ENCODE results near the gene HPCAL1. TPM values are rescaled to one million over a fixed set of nuclear protein-coding genes. Genes with fewer than 3 reads are reported as not detected.

HPCAL1 gene
- total RNA-seq, 2 experiments from 2014 or later: 100 to 105 TPM

DNA sequence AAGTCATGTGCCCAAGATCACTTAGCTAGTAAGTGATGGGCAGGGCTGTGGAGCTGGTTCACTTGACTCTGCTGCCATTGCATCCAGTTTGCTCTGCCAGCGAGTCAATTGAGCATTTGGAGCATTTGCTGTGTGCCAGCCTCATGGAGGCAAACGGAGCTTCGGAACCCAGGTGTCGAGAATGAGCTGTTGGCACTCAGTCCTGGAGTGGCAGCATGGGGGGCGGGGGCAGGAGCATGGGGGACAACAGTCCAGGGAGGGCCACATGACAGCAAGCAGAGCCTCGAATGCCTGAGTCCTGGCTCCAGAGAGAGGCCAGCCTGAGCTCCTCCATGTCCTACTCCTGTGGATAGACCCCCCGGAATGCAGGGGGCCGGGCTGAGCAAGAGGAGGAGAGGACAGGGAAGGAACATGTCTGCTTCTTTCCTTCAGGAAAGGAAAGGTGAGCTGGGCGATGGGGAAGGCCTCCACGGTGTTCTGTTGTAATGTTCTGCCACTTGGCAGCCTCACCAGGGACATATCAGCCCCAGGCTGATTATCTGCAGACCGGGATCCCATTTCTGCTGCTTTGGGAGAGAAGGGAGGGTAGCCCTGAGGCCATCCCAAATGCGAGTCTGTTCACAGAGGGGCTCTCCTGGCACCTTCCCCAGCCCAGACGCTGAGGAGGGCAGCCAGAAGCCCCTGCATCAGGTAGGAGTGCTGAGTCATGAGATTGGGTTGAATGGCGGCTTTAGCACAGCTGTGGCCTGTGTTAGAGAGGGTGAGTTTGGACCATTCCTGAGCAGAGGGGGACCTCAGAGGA lies 59.6 kb downstream of the HPCAL1 start:
- H3K4me3 Mint-ChIP-seq: no peak overlapping the region
- no peaks in the 10 kb centered on the region for H3K9me3 Mint-ChIP-seq
- peaks cover 1% of the 10 kb centered on the region for H3K36me3 Mint-ChIP-seq
- peaks cover 33% of the 10 kb centered on the region for H3K4me1 Mint-ChIP-seq
- DNase-seq: no peak
- no peaks in the 10 kb centered on the region for H3K27me3 Mint-ChIP-seq
- no peak overlapping the region for H3K27ac Mint-ChIP-seq

DNA sequence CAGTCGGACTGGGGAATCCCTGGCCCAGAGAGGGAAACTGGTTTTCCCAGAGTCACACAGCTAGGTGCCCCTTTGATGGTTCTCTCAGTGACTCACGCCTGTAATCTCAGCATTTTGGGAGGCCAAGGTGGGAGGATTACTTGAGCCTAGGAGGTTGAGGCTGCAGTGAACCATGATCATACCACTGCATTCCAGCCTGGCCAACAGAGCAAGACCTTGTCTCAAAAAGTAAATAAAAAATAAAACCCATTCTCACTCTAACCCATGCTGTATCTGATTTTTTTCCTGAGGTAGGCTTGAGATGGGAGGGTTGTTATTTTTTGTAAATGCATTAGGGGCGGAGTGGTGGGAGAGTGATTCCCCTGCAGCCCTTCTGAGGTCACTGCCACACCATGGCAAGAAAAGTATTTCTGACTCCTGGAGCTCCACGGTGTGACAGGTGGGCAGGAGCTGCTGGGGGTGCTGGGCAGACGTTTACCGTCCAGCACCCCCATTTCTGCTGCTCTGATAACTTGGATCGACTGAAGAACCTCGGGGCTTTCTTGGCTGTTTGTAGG lies 60.3 kb downstream of the HPCAL1 start:
- peaks cover 1% of the 10 kb centered on the region for H3K36me3 Mint-ChIP-seq
- peaks cover 35% of the 10 kb centered on the region for H3K4me1 Mint-ChIP-seq
- no peak for DNase-seq
- H3K4me3 Mint-ChIP-seq: no peak overlapping the region
- H3K27ac Mint-ChIP-seq: no peak overlapping the region
- no peaks in the 10 kb centered on the region for H3K9me3 Mint-ChIP-seq
- no peaks in the 10 kb centered on the region for H3K27me3 Mint-ChIP-seq

DNA sequence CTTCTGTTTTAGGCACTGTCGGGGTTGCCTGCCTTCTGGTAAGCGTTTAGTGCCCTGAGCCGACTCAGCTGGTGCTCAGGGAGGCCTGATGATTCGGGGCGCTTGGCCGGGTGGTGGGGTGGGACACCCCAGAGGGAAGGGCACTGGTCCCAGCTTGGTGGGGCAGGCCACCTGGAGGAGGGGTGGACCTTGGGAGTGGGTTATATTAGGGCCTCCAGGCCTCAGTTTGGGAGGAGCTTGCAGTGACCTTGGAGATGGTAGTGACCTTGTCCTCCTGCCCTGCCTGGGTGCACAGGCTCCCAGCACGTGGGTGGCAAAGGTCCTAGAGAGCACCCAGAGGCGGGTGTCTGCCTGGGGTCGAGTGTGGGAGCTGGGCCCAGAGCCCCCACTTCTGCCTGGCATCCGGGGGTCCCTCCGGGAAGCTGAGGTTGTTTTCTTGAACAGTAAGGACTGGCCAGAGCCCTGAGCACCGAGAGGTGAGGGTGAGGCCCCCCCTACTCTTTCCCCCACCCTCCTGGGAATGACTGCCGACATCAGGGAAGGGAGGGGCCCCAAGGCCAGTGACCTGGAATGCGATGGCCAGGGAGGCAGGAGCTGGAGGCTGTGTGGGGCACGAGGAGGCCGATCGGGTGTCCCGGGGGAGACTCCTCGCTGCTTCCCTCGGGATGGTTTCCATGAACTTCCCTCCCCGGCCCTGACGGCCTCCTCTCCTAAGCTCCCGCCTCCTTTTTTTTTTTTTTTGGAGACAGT lies 61.3 kb downstream of the HPCAL1 start:
- Mint-ChIP-seq H3K27ac (no peak overlapping the region), H3K4me1 (peaks cover 37% of the 10 kb centered on the region), H3K27me3 (no peaks in the 10 kb centered on the region), H3K4me3 (no peak overlapping the region), H3K36me3 (peaks cover 1% of the 10 kb centered on the region), H3K9me3 (no peaks in the 10 kb centered on the region)
- DNase-seq: no peak

DNA sequence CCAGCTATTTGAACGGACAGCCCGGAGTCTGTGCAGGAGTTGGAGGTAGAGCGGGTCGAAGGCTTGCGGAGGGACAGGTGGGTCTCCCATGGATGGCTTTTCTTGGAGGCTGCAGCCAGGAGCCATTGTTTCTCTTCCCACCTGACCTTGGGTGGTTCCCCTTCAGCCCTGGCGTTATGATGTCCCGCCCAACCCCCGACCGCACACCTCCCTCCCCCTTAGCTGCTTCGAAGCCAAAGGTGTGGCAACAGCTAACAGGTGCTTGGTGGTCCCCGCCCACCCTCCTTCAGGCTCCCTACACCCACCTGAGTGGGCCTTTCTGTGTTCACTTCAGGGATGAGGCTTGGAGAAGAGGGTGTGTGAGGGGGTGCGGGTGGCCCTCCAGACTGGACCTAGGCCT lies 62.7 kb downstream of the HPCAL1 start:
- no peak for DNase-seq
- Mint-ChIP-seq H3K9me3 (no peaks in the 10 kb centered on the region), H3K4me1 (peaks cover 44% of the 10 kb centered on the region), H3K4me3 (no peak overlapping the region), H3K36me3 (peaks cover 1% of the 10 kb centered on the region), H3K27ac (no peak overlapping the region), H3K27me3 (no peaks in the 10 kb centered on the region)

DNA sequence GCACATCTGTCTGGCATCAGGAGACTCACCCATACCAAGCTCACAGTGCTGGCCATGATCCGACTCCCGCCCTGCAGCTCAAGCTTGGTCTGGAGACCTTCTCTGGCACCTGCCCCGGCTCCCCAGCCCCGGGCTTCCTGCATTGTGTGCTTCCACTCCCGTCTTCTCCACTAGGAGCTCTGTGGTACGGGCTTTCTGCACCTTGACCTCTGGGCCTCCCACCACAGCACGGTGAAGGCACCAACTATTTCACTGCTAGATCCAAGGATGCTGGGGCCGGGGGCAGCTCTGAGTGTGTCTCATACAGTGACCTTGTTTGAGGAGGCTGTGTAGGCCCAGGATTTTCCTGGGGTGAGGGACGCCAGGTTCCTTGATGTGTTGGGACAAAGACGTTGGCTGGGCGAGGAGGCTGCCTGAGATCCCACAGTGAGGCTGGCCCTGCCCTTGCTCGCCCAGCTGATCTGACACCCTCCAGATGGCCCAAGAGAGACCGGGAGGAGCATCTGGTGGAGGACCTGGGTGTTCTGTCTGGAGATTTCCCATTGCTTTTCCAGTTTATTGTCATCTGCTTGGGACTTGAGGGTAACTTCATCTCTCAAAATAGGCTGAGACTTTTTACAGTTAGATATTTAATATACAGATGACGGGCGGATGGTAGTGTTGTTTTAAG lies 64.0 kb downstream of the HPCAL1 start:
- Mint-ChIP-seq H3K4me3 (no peak overlapping the region), H3K36me3 (peaks cover 1% of the 10 kb centered on the region)

DNA sequence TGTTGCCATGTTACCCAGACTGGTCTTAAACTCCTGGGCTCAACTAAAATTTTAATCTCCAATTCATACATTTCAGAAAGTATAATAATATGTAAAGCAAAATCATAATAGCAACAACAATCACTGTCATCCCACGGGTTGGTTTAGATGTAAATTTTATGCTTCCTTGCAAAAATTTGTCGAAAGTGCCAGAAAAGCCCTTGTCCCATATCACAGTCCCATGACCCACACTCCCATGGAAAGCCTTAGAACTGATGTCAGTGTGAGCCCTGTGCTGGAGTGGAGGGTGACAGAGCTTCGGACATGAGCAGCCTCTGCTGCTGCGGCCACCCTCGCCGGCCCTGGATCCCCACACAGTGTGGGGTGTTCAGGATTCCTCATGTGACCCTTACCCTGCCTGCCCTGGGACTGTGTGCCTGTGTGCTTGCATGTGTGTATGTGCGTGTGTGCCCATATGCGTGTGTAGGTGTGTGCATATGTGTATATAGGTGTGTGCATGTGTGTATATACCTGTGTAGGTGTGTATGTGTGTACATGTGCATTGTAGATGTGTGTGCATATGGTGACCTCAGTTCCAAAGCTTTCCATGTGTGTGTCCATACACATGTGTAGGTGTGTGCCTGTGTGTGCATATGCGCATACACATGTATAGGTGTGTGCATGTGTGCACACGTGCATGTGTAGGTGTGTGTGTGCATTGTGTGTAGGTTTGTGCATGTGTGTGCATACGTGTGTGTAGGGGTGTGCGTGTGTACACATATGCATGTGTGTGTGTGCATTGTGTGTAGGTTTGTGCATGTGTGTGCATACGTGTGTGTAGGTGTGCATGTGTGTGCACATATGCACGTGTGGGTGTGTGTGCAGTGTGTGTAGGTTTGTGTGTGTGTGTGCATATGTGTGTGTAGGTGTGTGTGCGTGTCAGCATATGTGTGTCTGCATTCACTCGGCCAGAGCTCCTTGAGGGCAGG lies 65.1 kb downstream of the HPCAL1 start:
- Mint-ChIP-seq H3K36me3 (no peaks in the 10 kb centered on the region), H3K27ac (no peak overlapping the region), H3K4me1 (peaks cover 44% of the 10 kb centered on the region), H3K9me3 (no peaks in the 10 kb centered on the region), H3K4me3 (no peak overlapping the region), H3K27me3 (no peaks in the 10 kb centered on the region)
- DNase-seq: no peak

More for the DNA sequence above, 64.0 kb downstream of the HPCAL1 start:
- Mint-ChIP-seq H3K27me3 (no peaks in the 10 kb centered on the region), H3K27ac (no peak overlapping the region), H3K9me3 (no peaks in the 10 kb centered on the region), H3K4me1 (peaks cover 45% of the 10 kb centered on the region)
- DNase-seq: no peak

DNA sequence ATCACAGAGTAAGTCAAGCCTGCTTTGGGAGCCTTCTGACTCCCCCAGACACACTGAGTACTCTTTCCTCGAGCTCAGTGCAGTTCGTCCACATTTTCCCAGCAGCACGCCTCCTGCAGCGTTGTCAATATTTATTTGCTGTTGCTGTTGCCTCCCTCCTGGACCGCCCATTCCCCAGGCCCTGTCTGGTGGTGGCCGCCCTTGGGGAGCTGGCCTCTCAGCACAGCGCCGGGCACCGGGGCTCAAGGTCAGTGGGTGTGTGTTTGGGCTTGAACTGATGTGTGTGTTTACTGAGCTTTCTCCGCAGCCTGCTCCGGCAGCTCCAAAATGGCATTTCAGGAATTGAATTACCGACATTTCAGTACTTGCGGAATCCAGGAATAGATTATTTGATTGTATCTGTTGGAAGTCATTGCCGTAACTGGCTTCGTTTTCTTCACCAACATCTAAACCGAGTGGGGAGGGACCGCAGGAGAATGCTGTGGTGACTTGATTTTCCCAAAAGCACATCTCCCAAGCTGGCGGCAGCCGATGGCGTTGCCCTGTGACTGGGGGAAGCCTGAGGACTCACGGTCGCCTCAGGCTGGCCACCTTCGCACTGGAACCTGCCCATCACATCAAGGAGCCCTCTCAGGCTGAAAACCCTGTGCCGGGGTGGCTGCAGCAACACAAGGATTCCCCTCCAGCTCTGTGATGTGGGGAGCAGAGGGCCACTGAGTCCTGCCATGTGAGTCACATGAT lies 66.0 kb downstream of the HPCAL1 start:
- H3K27ac Mint-ChIP-seq: no peak overlapping the region
- H3K27me3 Mint-ChIP-seq: no peaks in the 10 kb centered on the region
- no peak overlapping the region for H3K4me3 Mint-ChIP-seq
- DNase-seq: no peak
- H3K9me3 Mint-ChIP-seq: no peaks in the 10 kb centered on the region
- H3K4me1 Mint-ChIP-seq: peaks cover 48% of the 10 kb centered on the region
- no peaks in the 10 kb centered on the region for H3K36me3 Mint-ChIP-seq

DNA sequence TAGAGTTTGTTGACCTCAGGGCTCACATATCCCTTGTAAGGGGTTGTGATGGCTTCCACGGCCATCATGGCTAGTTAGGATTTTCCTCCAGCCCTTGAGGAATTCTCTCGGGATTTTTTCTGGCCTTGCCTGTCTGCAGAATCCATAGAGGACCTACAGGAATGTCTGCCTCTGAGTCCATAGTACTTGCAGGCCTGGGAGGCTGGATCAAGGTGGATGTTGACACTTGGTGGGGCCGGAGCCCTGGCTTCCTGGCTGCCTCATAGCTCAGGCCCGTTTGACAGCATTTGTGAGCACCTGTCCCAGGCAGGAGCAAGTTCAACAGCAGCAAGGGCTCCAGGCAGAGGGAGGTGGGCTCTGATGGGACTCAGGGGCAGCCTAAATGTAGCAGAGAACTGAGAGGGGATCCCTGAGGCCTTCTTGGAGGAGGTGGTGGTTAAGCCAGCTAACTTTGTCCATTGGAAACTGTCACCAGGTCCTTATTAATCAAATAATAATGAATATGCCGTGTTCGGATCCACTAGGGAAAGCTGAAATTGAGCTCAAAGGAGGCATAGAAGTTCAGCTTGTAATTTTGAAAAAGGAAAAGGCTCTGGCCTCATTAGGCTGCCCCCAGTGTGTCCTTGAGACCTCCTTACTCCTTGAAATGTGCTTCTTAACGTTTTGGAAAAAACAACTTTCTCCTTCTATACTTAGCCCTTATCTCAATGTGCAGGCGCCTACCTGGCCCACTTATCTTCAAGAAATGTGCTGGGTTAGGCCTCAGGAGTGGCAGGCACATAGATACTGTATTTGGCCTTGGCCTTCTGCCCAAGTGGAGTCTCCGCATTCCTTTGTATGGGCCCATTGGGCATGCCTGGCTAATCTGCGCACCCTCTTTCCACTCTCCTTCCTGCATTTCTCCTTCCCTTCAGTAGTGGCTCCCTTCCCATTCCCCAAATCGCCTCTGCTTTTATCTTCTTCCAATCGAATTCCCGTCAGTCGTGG lies 66.9 kb downstream of the HPCAL1 start:
- no peaks in the 10 kb centered on the region for H3K9me3 Mint-ChIP-seq
- no peak overlapping the region for H3K4me3 Mint-ChIP-seq
- H3K36me3 Mint-ChIP-seq: peaks cover 5% of the 10 kb centered on the region
- H3K27me3 Mint-ChIP-seq: no peaks in the 10 kb centered on the region
- DNase-seq: no peak
- no peak overlapping the region for H3K27ac Mint-ChIP-seq
- H3K4me1 Mint-ChIP-seq: peaks cover 52% of the 10 kb centered on the region

DNA sequence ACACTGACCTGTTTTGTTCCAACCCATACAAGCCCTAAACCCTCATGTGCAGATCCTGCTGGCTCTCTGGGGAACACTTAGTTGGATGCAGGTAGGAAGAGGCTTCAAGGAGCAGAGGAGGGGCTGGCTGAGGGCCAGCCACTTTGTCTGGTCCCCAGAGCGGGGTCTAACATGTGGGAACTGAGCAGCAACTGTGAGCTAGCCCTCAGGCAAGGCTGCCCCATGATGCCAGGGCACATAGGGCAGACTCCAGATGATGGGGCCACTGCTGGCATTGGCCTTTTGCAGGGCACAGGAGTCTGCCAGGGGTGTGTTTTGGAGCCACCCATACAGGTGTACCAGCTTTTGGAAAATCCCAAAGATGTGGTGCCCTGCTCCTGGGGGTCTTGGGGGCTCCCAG lies 67.7 kb downstream of the HPCAL1 start:
- Mint-ChIP-seq H3K36me3 (peaks cover 8% of the 10 kb centered on the region), H3K27me3 (no peaks in the 10 kb centered on the region), H3K27ac (no peak overlapping the region), H3K9me3 (no peaks in the 10 kb centered on the region), H3K4me3 (no peak overlapping the region), H3K4me1 (peaks cover 54% of the 10 kb centered on the region)
- DNase-seq: no peak

DNA sequence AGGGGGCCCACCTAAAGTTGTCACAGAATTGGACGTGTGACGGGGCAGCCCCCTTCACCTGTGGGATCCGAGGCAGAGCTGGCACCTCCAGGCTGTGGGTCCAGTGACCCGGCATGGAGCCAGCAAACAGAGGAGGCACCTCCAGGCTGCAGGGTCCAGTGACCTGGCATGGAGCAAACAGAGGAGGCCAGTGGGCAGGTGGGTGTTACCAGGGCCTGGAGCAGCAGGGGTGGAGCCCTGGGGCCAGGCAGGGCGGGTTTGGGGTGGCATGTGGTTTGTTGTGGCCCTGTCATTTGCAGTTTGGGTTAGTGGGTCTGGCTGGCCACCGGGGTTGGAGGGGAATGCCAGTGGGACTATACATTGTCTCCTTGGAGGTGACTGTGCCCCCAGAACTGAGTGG lies 68.2 kb downstream of the HPCAL1 start:
- no peaks in the 10 kb centered on the region for H3K9me3 Mint-ChIP-seq
- H3K27ac Mint-ChIP-seq: no peak overlapping the region
- H3K27me3 Mint-ChIP-seq: no peaks in the 10 kb centered on the region
- no peak overlapping the region for H3K4me3 Mint-ChIP-seq
- DNase-seq: no peak
- H3K4me1 Mint-ChIP-seq: peaks cover 59% of the 10 kb centered on the region
- peaks cover 10% of the 10 kb centered on the region for H3K36me3 Mint-ChIP-seq

DNA sequence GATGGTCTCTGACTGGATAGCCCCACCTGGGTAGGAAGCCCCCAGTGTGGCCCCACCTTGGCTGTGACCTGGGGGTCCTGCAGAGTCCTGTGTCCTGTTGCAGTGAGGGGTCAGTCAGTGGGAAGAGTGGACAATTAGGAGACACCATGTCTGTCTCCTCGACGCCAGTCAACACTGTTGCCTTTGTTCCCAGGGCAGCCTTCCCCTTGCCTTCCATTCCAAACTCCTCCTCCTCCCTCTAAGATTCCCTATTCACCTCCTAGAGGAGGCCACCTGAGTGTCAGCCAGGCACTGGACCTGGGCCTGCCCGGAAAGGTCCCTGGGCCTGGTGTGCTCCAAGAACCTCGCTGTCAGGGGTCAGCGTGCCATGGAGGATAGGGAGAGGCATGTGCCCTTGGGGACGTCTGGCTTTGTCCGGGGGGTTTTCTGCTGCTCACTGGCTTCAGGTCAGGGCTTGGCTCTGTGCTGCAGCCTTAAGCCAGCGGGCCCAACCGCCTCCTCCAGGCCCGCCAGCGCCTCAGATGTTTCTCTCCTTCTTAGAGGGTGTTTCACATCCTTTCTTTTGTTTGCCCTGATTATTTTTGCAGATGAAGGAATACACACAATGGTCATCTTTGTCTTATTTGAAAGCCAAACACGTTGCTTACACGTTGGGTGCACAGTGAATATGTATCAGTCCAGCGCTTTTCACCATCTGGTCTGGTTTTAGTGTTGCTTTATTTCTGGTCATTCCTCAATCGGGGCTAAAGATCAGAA lies 68.9 kb downstream of the HPCAL1 start:
- Mint-ChIP-seq H3K27ac (no peak overlapping the region), H3K4me3 (no peak overlapping the region), H3K4me1 (peaks cover 63% of the 10 kb centered on the region), H3K36me3 (peaks cover 14% of the 10 kb centered on the region), H3K9me3 (no peaks in the 10 kb centered on the region), H3K27me3 (no peaks in the 10 kb centered on the region)
- no peak for DNase-seq

DNA sequence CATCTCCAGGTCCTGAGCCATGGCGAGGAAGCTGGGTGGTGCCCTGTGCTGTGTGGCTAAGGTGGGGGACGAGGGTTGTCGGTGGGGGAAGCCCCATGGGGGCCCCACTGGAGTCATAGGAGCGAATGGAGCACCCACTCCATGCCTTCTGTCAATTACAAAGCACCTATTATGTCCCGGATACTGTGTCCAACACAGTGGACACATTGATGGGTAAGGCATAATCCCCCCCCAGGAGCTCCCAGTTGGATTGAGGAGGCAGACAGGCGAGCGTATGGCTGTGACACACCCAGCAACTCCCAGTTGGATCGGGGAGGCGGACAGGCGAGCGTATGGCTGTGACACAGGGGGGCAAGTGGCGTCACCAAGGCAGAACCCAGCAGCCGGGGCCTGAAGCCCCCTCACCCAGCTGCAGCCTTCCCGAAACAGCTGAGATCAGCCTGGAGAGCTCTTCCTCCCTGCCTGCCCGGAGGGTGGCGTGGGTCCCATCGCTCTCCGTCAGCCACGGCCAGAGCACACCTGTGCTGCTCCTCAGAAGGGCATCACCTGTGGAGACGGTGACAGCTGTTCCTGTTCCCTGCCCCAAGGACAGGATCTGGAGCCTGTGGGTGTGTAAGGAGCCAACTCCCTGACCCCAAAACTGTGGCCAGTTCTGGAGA lies 69.6 kb downstream of the HPCAL1 start:
- Mint-ChIP-seq H3K36me3 (peaks cover 14% of the 10 kb centered on the region), H3K27ac (no peak overlapping the region), H3K4me3 (no peak overlapping the region), H3K9me3 (no peaks in the 10 kb centered on the region), H3K4me1 (peaks cover 61% of the 10 kb centered on the region), H3K27me3 (no peaks in the 10 kb centered on the region)
- no peak for DNase-seq

All from activated naive CD8-positive, alpha-beta T cell treated with anti-CD3 and anti-CD28 coated beads for 36 hours (primary cell).